HUES64 (cell line): ENCODE measurements around the gene PNLDC1.
"Not testable (repeated sequence)": the region's sequence is repeated elsewhere in the genome, so short reads cannot be mapped to it uniquely, and the experiment has no call there.

ENCODE experiments used
- H3K27ac ChIP-seq: 2 replicates; pipeline ENCODE4 v1.7.0; 2013; ENCODE audit warnings: low read depth, low read length, inconsistent platforms
- H3K27me3 ChIP-seq: 2 replicates; pipeline ENCODE4 v1.6.1; 2013; ENCODE audit warnings: mild to moderate bottlenecking, low read length; ENCODE audit not compliant: insufficient read depth
- H3K36me3 ChIP-seq: 2 replicates; pipeline ENCODE4 v1.6.1; 2013; ENCODE audit warnings: mild to moderate bottlenecking, low read length; ENCODE audit not compliant: insufficient read depth
- H3K4me1 ChIP-seq: 2 replicates; pipeline ENCODE4 v1.6.1; 2013; ENCODE audit warnings: mild to moderate bottlenecking, low read length, moderate library complexity; ENCODE audit not compliant: insufficient read depth
- H3K4me3 ChIP-seq: 2 replicates; pipeline ENCODE4 v1.5.1; 2013; ENCODE audit warnings: mild to moderate bottlenecking, low read length, moderate library complexity
- H3K9ac ChIP-seq: 2 replicates; pipeline ENCODE4 v1.6.1; 2013; ENCODE audit warnings: mild to moderate bottlenecking, low read depth, low read length
- H3K9me3 ChIP-seq: 2 replicates; pipeline ENCODE4 v1.6.1; 2013; ENCODE audit warnings: low read depth, low read length; ENCODE audit not compliant: insufficient read depth
- WGBS: fragments of 150-250, 120-280 bp; methylation state at CpG from one replicate; pipeline ENCODE4 v1.1.7; 2013; ENCODE audit warnings: missing lambda C conversion rate; 5-methylcytosine and 5-hydroxymethylcytosine counted together

Gene PNLDC1

GRCh38 chr6:159860482-159860881 is 60.4 kb downstream of the PNLDC1 start:
- Histone ChIP-seq H3K4me3 (no peak overlapping the region), H3K9ac (no peak overlapping the region), H3K4me1 (no peaks in the 10 kb centered on the region), H3K27me3 (no peaks in the 10 kb centered on the region), H3K9me3 (no peaks in the 10 kb centered on the region), H3K27ac (no peak overlapping the region), H3K36me3 (no peaks in the 10 kb centered on the region)
- WGBS: 94% methylated on average over 1 of the region's 1 CpG

- H3K9me3 ChIP-seq: no peaks in the 10 kb centered on the region
- no peak overlapping the region for H3K9ac ChIP-seq
- H3K36me3 ChIP-seq: no peaks in the 10 kb centered on the region
- H3K4me1 ChIP-seq: no peaks in the 10 kb centered on the region
- 93% methylated on average over 5 of the region's 5 CpGs for WGBS
- H3K4me3 ChIP-seq: no peak overlapping the region
- H3K27ac ChIP-seq: no peak overlapping the region
- no peaks in the 10 kb centered on the region for H3K27me3 ChIP-seq
These were observed 62.0 kb downstream of the PNLDC1 start for GRCh38 chr6:159862103-159862502.

- not testable (repeated sequence) for H3K4me1 ChIP-seq, H3K9me3 ChIP-seq, H3K4me3 ChIP-seq, H3K9ac ChIP-seq, H3K27me3 ChIP-seq, H3K27ac ChIP-seq, H3K36me3 ChIP-seq
- 49% methylated on average over 5 of the region's 5 CpGs for WGBS
These were observed 63.3 kb downstream of the PNLDC1 start for GRCh38 chr6:159863341-159863740.

GRCh38 chr6:159865226-159865920 is 65.3 kb downstream of the PNLDC1 start:
- Histone ChIP-seq H3K4me1 (no peaks in the 10 kb centered on the region), H3K4me3 (no peak overlapping the region), H3K9ac (no peak overlapping the region), H3K27me3 (no peaks in the 10 kb centered on the region), H3K36me3 (no peaks in the 10 kb centered on the region), H3K9me3 (no peaks in the 10 kb centered on the region), H3K27ac (no peak overlapping the region)
- 88% methylated on average over 12 of the region's 12 CpGs for WGBS

GRCh38 chr6:159866286-159867247 is 66.5 kb downstream of the PNLDC1 start:
- no peak overlapping the region for H3K4me3 ChIP-seq
- no peaks in the 10 kb centered on the region for H3K4me1 ChIP-seq
- no peaks in the 10 kb centered on the region for H3K9me3 ChIP-seq
- no peaks in the 10 kb centered on the region for H3K36me3 ChIP-seq
- no peak overlapping the region for H3K27ac ChIP-seq
- 91% methylated on average over 28 of the region's 28 CpGs for WGBS
- no peaks in the 10 kb centered on the region for H3K27me3 ChIP-seq
- H3K9ac ChIP-seq: no peak overlapping the region
